ENCODE measurements around the gene MRPS33. TPM values are rescaled to one million over a fixed set of nuclear protein-coding genes. Genes with fewer than 3 reads are reported as not detected.

Gene MRPS33
- total RNA-seq, 1 donor from 2014 or later = 27.4 TPM

DNA sequence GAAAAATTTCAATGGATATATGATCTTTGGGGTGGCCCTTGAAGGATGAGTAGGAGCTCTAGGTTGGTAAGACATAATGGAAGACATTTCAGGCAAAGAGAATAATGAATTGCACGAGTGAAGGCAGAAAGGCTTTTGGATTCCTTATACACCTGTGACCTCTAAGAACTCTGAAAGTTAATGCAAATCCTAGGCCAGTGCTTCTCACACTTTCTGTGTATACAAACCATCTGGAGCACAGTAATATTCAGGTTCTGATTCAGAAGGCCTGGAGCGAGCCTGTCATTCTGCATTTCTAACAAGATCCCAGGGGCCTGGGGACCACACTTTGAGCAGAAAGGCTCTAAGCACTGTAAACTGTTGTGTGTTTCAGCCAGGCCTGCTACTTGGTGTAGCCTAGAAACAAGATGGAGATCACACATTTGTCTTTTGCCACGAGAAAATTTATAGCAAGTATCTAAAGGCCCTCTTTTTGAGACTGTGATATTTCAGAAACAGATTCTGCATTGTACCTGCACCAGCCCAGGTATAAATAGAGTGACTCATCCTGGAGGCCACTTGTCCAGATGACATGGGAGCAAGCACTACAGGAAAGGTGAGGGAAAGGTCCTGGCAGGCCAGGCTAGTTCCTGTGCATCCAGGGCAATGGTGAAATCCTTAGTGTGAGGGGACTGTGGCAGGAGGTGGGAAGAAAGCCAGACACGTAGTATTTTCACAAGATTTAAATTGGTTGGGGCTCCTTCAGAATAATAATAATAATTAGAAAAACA, 24.4 kb downstream of the MRPS33 start:
- intact Hi-C loops (cut with DNase I) = no loop called here
- DNase-seq (no peak), ATAC-seq (peak; percentile 54)
- TF ChIP-seq, protein P1, sequence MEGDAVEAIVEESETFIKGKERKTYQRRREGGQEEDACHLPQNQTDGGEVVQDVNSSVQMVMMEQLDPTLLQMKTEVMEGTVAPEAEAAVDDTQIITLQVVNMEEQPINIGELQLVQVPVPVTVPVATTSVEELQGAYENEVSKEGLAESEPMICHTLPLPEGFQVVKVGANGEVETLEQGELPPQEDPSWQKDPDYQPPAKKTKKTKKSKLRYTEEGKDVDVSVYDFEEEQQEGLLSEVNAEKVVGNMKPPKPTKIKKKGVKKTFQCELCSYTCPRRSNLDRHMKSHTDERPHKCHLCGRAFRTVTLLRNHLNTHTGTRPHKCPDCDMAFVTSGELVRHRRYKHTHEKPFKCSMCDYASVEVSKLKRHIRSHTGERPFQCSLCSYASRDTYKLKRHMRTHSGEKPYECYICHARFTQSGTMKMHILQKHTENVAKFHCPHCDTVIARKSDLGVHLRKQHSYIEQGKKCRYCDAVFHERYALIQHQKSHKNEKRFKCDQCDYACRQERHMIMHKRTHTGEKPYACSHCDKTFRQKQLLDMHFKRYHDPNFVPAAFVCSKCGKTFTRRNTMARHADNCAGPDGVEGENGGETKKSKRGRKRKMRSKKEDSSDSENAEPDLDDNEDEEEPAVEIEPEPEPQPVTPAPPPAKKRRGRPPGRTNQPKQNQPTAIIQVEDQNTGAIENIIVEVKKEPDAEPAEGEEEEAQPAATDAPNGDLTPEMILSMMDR (IDR thresholded peaks at IDR 0.05) = no peak
- no peak overlapping the region for H3K27ac ChIP-seq
- no peak overlapping the region for H3K4me3 ChIP-seq
- H3K27me3 ChIP-seq = no peaks in the 10 kb centered on the region
- no peaks in the 10 kb centered on the region for H3K36me3 ChIP-seq
- no peaks in the 10 kb centered on the region for H3K9me3 ChIP-seq
- H3K4me1 ChIP-seq = no peaks in the 10 kb centered on the region

DNA sequence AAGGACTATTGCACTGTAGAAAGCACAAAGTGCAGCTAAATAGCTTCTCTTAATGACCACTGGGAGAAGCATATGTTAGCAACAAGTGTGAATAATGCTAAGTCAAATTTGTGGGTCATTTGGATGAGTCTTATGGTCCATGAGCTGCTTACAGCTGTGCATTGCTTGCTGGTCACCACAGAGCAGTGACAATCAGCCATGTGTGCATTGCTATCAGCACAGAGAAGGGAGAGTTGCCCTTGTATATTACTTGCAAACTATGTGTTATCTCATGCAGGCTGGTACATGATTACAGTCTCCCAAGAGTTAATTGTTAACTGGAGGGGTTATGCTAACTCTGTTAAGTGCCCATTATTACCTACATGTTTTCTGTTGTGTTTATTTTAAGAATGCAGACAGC, 25.7 kb downstream of the MRPS33 start:
- H3K27ac ChIP-seq = no peak overlapping the region
- intact Hi-C loops (cut with DNase I) = no loop called here
- ATAC-seq = no peak
- H3K36me3 ChIP-seq = no peaks in the 10 kb centered on the region
- no peak for DNase-seq
- peaks cover 3% of the 10 kb centered on the region for H3K9me3 ChIP-seq
- H3K4me1 ChIP-seq = no peaks in the 10 kb centered on the region
- TF ChIP-seq, protein P1 (IDR thresholded peaks at IDR 0.05) = no peak
- no peaks in the 10 kb centered on the region for H3K27me3 ChIP-seq
- no peak overlapping the region for H3K4me3 ChIP-seq

- no peaks in the 10 kb centered on the region for H3K27me3 ChIP-seq
- no peak overlapping the region for H3K4me3 ChIP-seq
- H3K4me1 ChIP-seq = no peaks in the 10 kb centered on the region
- H3K36me3 ChIP-seq = no peaks in the 10 kb centered on the region
- no peak for ATAC-seq
- intact Hi-C loops (cut with DNase I) = no loop called here
- no peak for DNase-seq
- H3K27ac ChIP-seq = no peak overlapping the region
- TF ChIP-seq, protein P1 (IDR thresholded peaks at IDR 0.05) = peak; percentile 15
- peaks cover 6% of the 10 kb centered on the region for H3K9me3 ChIP-seq
These were observed 30.9 kb downstream of the MRPS33 start for GRCh38 chr7:140983802-140984201.

DNA sequence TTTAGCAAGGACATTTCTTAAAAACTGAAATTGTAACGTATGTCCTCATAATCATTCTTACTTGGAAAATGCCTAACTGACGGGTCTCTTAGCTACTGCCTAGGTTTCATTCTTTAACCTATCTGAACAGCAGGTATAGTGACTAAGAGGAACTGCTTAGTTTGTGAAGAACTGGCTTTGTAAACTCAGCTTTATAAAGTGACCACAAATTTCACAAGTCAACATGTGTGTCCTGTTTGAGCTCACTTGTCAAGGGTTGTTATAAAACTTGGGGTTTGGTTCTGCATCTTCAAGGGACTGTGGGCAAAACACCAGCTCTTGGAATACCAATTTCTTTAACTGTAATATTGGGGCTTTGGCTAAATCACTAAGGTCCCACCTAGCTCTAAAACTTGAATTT, 32.2 kb downstream of the MRPS33 start:
- H3K36me3 ChIP-seq = no peaks in the 10 kb centered on the region
- intact Hi-C loops (cut with DNase I) = no loop called here
- no peaks in the 10 kb centered on the region for H3K4me1 ChIP-seq
- TF ChIP-seq, protein P1 (IDR thresholded peaks at IDR 0.05) = no peak
- no peak overlapping the region for H3K27ac ChIP-seq
- H3K27me3 ChIP-seq = no peaks in the 10 kb centered on the region
- ATAC-seq (no peak), DNase-seq (no peak)
- no peak overlapping the region for H3K4me3 ChIP-seq
- peaks cover 6% of the 10 kb centered on the region for H3K9me3 ChIP-seq

DNA sequence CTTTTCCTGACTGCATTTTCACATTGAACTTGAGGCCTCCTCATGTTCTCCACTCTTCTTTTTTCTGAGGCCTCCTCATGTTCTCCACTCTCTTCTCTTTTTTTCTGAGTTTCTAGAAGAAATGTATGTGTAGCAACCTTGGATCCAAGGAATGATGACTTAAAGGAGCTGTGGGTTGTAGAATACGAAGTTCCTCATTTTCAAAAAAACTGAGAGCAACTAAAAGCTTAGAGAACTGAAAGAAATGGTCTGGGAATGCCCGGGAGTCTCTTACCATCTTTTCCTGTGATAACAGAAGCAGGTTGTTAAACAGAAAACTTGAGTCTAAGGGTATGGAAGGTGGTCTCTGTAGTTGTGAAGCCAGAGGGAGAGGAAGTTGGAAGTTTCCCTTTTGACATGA, 32.8 kb downstream of the MRPS33 start:
- Histone ChIP-seq H3K36me3 (no peaks in the 10 kb centered on the region), H3K27me3 (no peaks in the 10 kb centered on the region), H3K4me1 (no peaks in the 10 kb centered on the region), H3K9me3 (peaks cover 6% of the 10 kb centered on the region), H3K4me3 (no peak overlapping the region), H3K27ac (no peak overlapping the region)
- TF ChIP-seq, protein P1 (IDR thresholded peaks at IDR 0.05) = no peak
- intact Hi-C loops (cut with DNase I) = no loop called here
- ATAC-seq (no peak), DNase-seq (no peak)

Measured in upper lobe of right lung (tissue), 1 donor.